Left renal cortex interstitium (tissue), 4 donors: Measurements from ENCODE around the gene TM4SF4. TPM values are rescaled to one million over a fixed set of nuclear protein-coding genes. Genes with fewer than 3 reads are reported as not detected.

Experiments used
- DNase-seq, 4 donors: peaks; one replicate each; pipeline ENCODE4 v3.0.0-alpha.2; 2013; ENCODE audit warnings: low read depth in 4 of 4, low spot score in 2 of 4, missing footprints in 1 of 4
- polyA plus RNA-seq, 4 donors: library from polyadenylated mRNA; unstranded; fragments of 120-200 nt; gene quantifications; one replicate each; pipeline ENCODE4 v1.2.1, GENCODE V29; 2013; ENCODE audit not compliant: insufficient read length in 4 of 4

TM4SF4 gene
- polyA plus RNA-seq, 4 donors, result 1.4 to 5.2 (median 2.2) TPM

GRCh38 chr3:149542375-149543312, 68.1 kb downstream of the TM4SF4 start:
- DNase-seq, result no peak

- DNase-seq, result no peak
These were observed 70.6 kb downstream of the TM4SF4 start for GRCh38 chr3:149545049-149545448.

GRCh38 chr3:149547413-149547812, 72.9 kb downstream of the TM4SF4 start:
- DNase-seq, result no peak

GRCh38 chr3:149547954-149548668, 73.6 kb downstream of the TM4SF4 start:
- DNase-seq, result no peak

- DNase-seq, result no peak
These were observed 74.2 kb downstream of the TM4SF4 start for GRCh38 chr3:149548669-149549065.

GRCh38 chr3:149551500-149551899, 77.0 kb downstream of the TM4SF4 start:
- DNase-seq, result no peak

- DNase-seq, result no peak
These were observed 78.2 kb downstream of the TM4SF4 start for GRCh38 chr3:149552700-149553099.

Other genes starting within 250 kb of the TM4SF4 start
- gene TM4SF18, start 141.1 kb upstream of the TM4SF4 start, polyA plus RNA-seq, result 10 to 100 TPM; 20.9 to 40.4 (median 25.9) TPM
- 10 to 100 TPM; 51.6 to 76.7 (median 58.4) TPM for gene TM4SF1, start 97.0 kb upstream of the TM4SF4 start, polyA plus RNA-seq
- 10 to 100 TPM; 88.7 to 99.8 (median 93.5) TPM for gene WWTR1, start 183.3 kb downstream of the TM4SF4 start, polyA plus RNA-seq